HG03066 (cell line): ENCODE measurements around the gene ZNF280A.

ENCODE experiments used
- ATAC-seq: cut with Tn5 transposase; IDR thresholded peaks from one replicate; pipeline ENCODE4 v1.9.1; 2021; ENCODE audit warnings: low read depth; ENCODE audit not compliant: unreplicated experiment

ZNF280A gene

GRCh38 chr22:22520020-22520656 is at the start of gene ZNF280A:
TSS of gene ZNF280A (minus strand) at chr22:22520270. CDS start at chr22:22515630, 4,640 bp downstream.
- no peak for ATAC-seq

GRCh38 chr22:22569218-22569617 is 49.1 kb upstream of the ZNF280A start:
- ATAC-seq = no peak

GRCh38 chr22:22565981-22566380 is 45.9 kb upstream of the ZNF280A start:
- ATAC-seq = no peak

GRCh38 chr22:22558972-22559603 is 39.0 kb upstream of the ZNF280A start, which contains the start of gene PRAME:
TSS of gene PRAME (minus strand) at chr22:22559265. CDS start at chr22:22556832, 2,433 bp downstream.
- no peak for ATAC-seq

GRCh38 chr22:22558071-22558971 is 38.3 kb upstream of the ZNF280A start:
- no peak for ATAC-seq

GRCh38 chr22:22556995-22557925 is 37.2 kb upstream of the ZNF280A start:
- no peak for ATAC-seq

- no peak for ATAC-seq
Observed at GRCh38 chr22:22556578-22556977, 36.5 kb upstream of the ZNF280A start.

GRCh38 chr22:22555596-22555995 is 35.5 kb upstream of the ZNF280A start:
- no peak for ATAC-seq

GRCh38 chr22:22554587-22555284 is 34.7 kb upstream of the ZNF280A start:
- ATAC-seq = no peak

GRCh38 chr22:22553735-22554586 is 33.9 kb upstream of the ZNF280A start:
- ATAC-seq = no peak

- no peak for ATAC-seq
Observed at GRCh38 chr22:22553141-22553540, 33.1 kb upstream of the ZNF280A start.

- ATAC-seq = no peak
Observed at GRCh38 chr22:22552630-22553029, 32.6 kb upstream of the ZNF280A start.

- ATAC-seq = no peak
Observed at GRCh38 chr22:22550789-22551434, 30.8 kb upstream of the ZNF280A start.

- no peak for ATAC-seq
Observed at GRCh38 chr22:22548910-22549309, 28.8 kb upstream of the ZNF280A start.

GRCh38 chr22:22548317-22548716 is 28.2 kb upstream of the ZNF280A start:
- no peak for ATAC-seq

GRCh38 chr22:22547692-22548300 is 27.7 kb upstream of the ZNF280A start:
- ATAC-seq = no peak

GRCh38 chr22:22547226-22547625 is 27.2 kb upstream of the ZNF280A start:
- ATAC-seq = no peak

GRCh38 chr22:22546490-22546889 is 26.4 kb upstream of the ZNF280A start:
- no peak for ATAC-seq
